Sigmoid colon (tissue), 3 donors: ENCODE data around the gene TBCD.

Experiments
- POLR2A ChIP-seq, 2 donors: fragments of 450-650 bp; IDR thresholded peaks; one replicate each; pipeline ENCODE4 v1.6.1; 2016; ENCODE audit warnings: antibody characterized with exemption in 2 of 2, mild to moderate bottlenecking in 2 of 2, moderate library complexity in 2 of 2
- TF ChIP-seq, protein P1 (sequence below), 4 experiments: fragments of 450-650 bp in 3 of 4; fragments of 200-600 bp in 1 of 4; IDR thresholded peaks; one replicate each; pipeline ENCODE4 v1.5.1; 2016 to 2019; ENCODE audit warnings: antibody characterized with exemption in 4 of 4, mild to moderate bottlenecking in 3 of 4, moderate library complexity in 2 of 4

DNA sequence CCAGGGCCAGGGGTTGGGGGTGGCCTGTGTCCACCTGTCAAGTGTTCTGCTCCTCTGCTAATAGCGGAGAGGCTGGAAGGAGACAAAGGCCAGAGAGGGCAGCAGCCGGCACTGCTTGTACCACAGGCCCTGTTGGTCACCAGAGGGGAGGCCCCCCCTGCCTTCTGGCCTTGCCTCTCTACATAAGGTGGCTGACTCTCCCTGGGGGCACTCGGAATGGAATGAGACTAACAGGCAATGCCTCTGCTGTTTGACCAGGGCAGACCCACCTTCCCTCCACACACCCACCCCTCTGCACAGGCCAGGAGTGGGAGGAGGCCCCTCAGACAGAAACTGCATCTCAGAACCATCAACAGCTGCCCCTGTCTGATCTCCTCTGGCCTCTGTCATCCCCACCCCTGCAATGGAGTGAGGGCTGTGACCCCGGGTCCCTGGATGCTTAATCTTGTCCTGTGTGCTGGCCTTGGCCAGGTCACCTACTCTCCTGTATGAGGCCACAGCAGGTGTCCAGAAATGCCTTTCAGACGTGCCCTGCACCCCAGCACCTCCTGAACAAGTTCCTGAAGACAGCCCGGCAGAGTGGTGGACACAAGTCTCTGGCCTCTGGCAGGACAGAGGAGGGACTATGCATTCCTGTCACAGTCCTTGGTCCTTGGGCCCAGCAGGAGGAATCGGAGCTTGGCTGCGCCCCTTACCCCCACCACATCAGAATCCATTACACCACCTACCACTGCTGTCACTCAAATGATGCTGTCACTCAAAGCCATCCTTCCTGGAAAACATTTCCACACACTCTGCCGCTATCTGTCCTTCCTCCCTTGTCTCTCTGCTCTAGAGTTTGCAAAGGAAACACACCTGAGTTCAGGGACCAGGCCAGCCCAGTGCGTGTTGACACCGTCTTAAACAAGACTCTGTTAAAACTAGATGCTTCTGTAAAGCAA is 195.5 kb downstream of the TBCD start:
- TF ChIP-seq, protein P1, sequence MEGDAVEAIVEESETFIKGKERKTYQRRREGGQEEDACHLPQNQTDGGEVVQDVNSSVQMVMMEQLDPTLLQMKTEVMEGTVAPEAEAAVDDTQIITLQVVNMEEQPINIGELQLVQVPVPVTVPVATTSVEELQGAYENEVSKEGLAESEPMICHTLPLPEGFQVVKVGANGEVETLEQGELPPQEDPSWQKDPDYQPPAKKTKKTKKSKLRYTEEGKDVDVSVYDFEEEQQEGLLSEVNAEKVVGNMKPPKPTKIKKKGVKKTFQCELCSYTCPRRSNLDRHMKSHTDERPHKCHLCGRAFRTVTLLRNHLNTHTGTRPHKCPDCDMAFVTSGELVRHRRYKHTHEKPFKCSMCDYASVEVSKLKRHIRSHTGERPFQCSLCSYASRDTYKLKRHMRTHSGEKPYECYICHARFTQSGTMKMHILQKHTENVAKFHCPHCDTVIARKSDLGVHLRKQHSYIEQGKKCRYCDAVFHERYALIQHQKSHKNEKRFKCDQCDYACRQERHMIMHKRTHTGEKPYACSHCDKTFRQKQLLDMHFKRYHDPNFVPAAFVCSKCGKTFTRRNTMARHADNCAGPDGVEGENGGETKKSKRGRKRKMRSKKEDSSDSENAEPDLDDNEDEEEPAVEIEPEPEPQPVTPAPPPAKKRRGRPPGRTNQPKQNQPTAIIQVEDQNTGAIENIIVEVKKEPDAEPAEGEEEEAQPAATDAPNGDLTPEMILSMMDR (IDR thresholded peaks at IDR 0.05) = no peak
- no peak for TF ChIP-seq POLR2A (IDR thresholded peaks at IDR 0.05)
